Activated CD4-positive, alpha-beta memory T cell treated with anti-CD3 and anti-CD28 coated beads, Interleukin-2, amount 10 ng/mL, durations not matched to agents 7 days and 5 days (primary cell): ENCODE data around the gene EPB41L4B. TPM values are rescaled to one million over a fixed set of nuclear protein-coding genes. Genes with fewer than 3 reads are reported as not detected.

Experiments
- CTCF ChIA-PET: fragments of 350-600 bp; sonication (Branson Sonifier 250); formaldehyde crosslinking; loops from one replicate; lab custom pipeline; 2021; ENCODE audit warnings: antibody characterized with exemption, inconsistent platforms; lab: Charles Lee
- POLR2A ChIA-PET: fragments of 350-600 bp; sonication (Branson Sonifier 250); formaldehyde crosslinking; loops from one replicate; lab custom pipeline; 2021; ENCODE audit warnings: antibody characterized with exemption; lab: Charles Lee
- DNase-seq: peaks from one replicate; pipeline ENCODE4 v3.0.0-alpha.2; 2020
- H3K27ac Mint-ChIP-seq: one replicate; pipeline ENCODE4 v1.8.0; 2021; ENCODE audit warnings: mild to moderate bottlenecking, mixed read lengths
- H3K27me3 Mint-ChIP-seq: one replicate; pipeline ENCODE4 v1.8.0; 2021; ENCODE audit warnings: mixed read lengths
- H3K36me3 Mint-ChIP-seq: one replicate; pipeline ENCODE4 v1.8.0; 2021; ENCODE audit warnings: low read depth, mixed read lengths
- H3K4me1 Mint-ChIP-seq: one replicate; pipeline ENCODE4 v1.8.0; 2021; ENCODE audit warnings: mixed read lengths
- H3K4me3 Mint-ChIP-seq: one replicate; pipeline ENCODE4 v1.8.0; 2021; ENCODE audit warnings: mild to moderate bottlenecking, mixed read lengths
- H3K9me3 Mint-ChIP-seq: one replicate; pipeline ENCODE4 v1.8.0; 2021; ENCODE audit warnings: mixed read lengths
- total RNA-seq, 2 experiments: library from RNA; stranded (reverse); gene quantifications; one replicate each; pipeline ENCODE4 v1.2.3, GENCODE V29; 2021

EPB41L4B gene
- total RNA-seq, 2 experiments from 2014 or later, result 0.08 to 0.18 TPM

DNA sequence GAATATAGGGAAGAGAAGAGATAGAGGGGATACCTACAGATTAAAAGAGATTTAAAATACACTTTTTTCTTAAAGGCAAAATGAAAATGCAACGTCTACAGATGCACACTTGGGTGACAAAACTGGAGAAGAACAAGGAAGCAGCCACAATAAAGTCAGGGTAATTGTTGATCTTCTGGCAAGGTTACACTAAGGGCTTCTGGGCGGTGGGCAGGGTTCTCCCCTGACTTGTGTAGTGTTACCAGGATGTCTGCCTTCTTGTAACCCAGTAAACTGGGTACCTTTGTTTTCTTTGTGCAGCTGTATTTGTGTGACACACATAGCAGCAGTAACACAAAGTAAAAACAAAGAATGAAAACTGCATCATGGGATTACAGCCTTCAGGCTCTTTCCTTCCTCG, 37.8 kb downstream of the EPB41L4B start:
- CTCF ChIA-PET, result interaction anchor here (1.1 kb wide), 1 partner anchor 39 kb away, joined by 3 read pairs; no protein-coding TSS in a partner anchor
- POLR2A ChIA-PET, result no interaction called here
- no peak for DNase-seq
- peaks cover 20% of the 10 kb centered on the region for H3K27me3 Mint-ChIP-seq
- H3K36me3 Mint-ChIP-seq, result no peaks in the 10 kb centered on the region
- H3K9me3 Mint-ChIP-seq, result no peaks in the 10 kb centered on the region
- no peak overlapping the region for H3K4me3 Mint-ChIP-seq
- no peak overlapping the region for H3K27ac Mint-ChIP-seq
- H3K4me1 Mint-ChIP-seq, result no peaks in the 10 kb centered on the region

DNA sequence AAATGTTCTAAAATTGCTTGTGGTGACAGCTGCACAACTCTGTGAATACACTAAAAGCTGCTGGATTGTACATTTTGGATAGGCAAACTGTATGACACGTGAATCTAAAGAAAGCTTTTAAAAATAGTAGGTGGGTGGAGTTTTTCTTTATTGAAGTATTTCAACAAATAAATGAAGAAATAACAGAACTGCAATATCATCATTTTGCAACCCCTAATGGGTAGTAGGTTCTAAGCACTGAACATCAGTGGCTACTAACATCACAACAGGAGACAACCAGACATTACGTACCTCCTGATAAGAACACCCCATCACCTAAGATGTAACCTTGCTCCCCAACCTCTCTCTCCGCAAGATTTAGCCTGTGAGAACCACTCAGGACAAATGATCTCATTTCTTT, 38.6 kb downstream of the EPB41L4B start:
- ChIA-PET POLR2A (no interaction called here), CTCF (no interaction called here)
- no peak for DNase-seq
- Mint-ChIP-seq H3K4me3 (no peak overlapping the region), H3K9me3 (no peaks in the 10 kb centered on the region), H3K27me3 (peaks cover 20% of the 10 kb centered on the region), H3K4me1 (no peaks in the 10 kb centered on the region), H3K27ac (no peak overlapping the region), H3K36me3 (no peaks in the 10 kb centered on the region)

DNA sequence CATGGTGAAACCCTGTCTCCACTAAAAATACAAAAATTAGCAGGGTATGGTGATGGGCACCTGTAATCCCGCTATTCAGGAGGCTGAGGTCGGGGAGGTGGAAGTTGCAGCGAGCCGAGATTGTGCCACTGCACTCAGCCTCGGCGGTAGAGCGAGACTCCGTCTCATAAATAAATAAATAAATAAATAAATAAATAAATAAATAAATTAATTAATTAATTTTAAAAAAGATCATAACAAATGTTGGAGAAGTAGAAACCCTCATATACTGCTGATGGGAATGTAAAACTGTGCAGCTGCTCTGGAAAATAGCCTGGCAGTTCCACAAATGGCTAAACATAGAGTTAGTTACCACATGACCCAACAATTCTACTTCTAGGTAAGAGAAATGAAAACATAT, 39.3 kb downstream of the EPB41L4B start:
- Mint-ChIP-seq H3K4me3 (no peak overlapping the region), H3K9me3 (no peaks in the 10 kb centered on the region), H3K36me3 (no peaks in the 10 kb centered on the region), H3K27ac (no peak overlapping the region), H3K4me1 (no peaks in the 10 kb centered on the region), H3K27me3 (peaks cover 20% of the 10 kb centered on the region)
- ChIA-PET CTCF (no interaction called here), POLR2A (no interaction called here)
- DNase-seq, result no peak

DNA sequence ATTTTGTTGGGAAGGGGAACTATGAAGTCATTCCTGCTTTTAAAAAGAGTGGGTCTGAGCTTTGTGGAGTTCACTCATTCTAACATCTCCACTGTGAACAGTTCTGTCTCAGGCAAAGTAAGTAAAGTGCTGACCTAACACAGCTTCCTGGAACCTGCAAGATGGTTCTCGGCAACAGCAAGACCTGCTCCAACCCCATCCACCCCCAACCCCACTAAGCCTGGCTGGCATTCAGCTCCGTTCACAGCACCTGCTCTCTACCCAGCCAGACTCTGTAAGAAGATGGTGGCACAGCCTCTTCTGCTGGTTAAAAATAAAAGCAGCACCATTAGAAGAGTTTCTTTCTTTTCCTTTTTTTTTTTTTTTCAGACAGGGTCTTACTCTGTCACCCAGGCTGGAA, 42.0 kb downstream of the EPB41L4B start:
- no peaks in the 10 kb centered on the region for H3K9me3 Mint-ChIP-seq

DNA sequence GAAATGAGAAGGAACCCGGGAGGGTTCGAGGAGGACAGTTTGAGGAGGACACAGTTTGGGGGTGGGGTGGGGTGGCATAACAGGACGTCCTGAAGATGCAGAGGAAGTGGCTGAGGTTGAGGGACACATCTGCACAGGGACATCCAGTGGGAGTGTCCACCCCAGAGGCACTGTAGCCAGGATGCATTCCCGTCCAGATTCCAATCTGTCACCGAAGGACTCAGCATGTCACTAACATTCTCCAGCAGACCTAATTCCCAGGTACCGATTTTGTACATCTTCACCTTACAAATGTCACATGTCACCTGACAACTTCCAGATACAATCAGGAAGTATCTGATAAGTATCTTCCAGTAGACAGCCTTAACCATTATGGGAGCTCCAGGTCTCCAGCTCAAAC, 42.6 kb downstream of the EPB41L4B start:
- peaks cover 18% of the 10 kb centered on the region for H3K27me3 Mint-ChIP-seq
- no peaks in the 10 kb centered on the region for H3K36me3 Mint-ChIP-seq

More for the DNA sequence above, 42.0 kb downstream of the EPB41L4B start:
- Mint-ChIP-seq H3K36me3 (no peaks in the 10 kb centered on the region), H3K4me3 (no peak overlapping the region), H3K4me1 (no peaks in the 10 kb centered on the region), H3K27ac (no peak overlapping the region), H3K27me3 (peaks cover 18% of the 10 kb centered on the region)
- no peak for DNase-seq
- POLR2A ChIA-PET, result no interaction called here
- CTCF ChIA-PET, result no interaction called here

DNA sequence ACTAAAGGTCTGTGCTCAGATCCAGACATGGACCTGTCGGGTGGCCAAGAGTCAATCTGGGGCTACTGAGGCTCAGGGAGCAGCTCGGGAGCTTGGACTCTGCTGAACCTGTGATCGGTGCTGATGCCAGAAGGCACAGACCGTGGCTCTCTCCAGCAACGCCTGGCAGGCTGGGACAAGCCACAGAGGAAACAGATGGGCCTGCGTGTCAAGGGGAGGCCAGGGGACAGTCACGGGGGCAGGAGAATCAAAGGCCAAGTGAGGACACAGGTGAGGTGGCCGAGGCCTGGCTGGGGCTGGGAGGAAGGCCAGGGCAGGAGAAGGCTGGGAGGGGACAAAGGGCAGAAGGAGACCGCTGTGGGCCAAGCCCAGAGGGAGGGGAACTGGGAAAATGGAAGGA, 43.4 kb downstream of the EPB41L4B start:
- Mint-ChIP-seq H3K27me3 (peaks cover 17% of the 10 kb centered on the region), H3K36me3 (no peaks in the 10 kb centered on the region)
- CTCF ChIA-PET, result no interaction called here

More for the DNA sequence above, 42.6 kb downstream of the EPB41L4B start:
- ChIA-PET CTCF (no interaction called here), POLR2A (no interaction called here)
- Mint-ChIP-seq H3K4me3 (no peak overlapping the region), H3K27ac (no peak overlapping the region), H3K9me3 (no peaks in the 10 kb centered on the region), H3K4me1 (no peaks in the 10 kb centered on the region)
- no peak for DNase-seq

DNA sequence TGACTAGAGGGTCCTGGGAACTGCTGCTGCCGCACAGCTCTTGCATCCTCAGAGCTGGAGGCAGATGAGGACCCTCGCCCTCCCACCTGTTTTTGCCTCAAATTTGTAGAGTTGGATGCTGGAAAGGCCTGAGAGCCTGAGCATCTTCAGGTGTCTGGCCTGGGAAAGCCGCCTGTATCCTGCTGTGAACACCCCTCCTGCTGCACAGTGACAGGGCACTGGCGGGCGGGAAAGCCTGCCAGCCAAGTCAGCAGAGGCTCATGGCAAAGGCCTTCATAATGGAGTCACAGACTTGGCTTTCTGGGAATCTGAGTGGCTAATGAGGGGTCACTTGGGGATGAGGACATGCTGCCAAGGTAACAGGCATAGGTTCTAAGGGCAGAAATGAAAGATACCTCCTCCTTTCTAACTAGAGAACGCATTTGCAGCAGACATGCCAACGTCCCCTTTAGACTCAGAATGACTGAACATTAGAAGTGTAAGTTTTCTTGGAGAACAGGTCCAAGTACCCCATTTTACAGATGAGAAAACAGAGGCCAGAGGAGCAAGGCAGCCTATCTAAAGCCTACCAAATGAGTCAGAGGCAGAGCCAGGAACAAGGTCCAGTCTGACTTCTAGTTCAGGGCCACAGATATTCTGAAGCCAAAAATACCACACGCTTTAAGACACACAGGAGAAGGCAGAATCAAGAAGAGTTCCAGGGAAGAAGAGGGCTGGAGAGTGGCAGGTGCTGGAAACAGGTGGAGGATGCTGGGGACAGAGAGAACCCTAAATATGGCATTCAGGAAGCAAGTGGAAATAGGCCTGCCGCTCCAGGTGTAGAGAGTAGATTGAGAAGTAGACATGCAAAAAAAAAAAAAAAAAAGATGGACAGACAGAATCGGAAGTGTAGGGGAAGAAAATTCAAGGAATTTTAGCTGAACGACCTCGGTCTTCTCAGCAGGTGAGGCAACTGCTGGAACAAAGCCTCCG, 44.1 kb downstream of the EPB41L4B start:
- Mint-ChIP-seq H3K4me3 (no peak overlapping the region), H3K27me3 (peaks cover 11% of the 10 kb centered on the region), H3K9me3 (no peaks in the 10 kb centered on the region), H3K36me3 (no peaks in the 10 kb centered on the region), H3K27ac (no peak overlapping the region), H3K4me1 (no peaks in the 10 kb centered on the region)
- DNase-seq, result no peak
- POLR2A ChIA-PET, result no interaction called here
- CTCF ChIA-PET, result no interaction called here

More for the DNA sequence above, 43.4 kb downstream of the EPB41L4B start:
- POLR2A ChIA-PET, result no interaction called here
- no peak for DNase-seq
- no peak overlapping the region for H3K27ac Mint-ChIP-seq
- no peaks in the 10 kb centered on the region for H3K9me3 Mint-ChIP-seq
- no peak overlapping the region for H3K4me3 Mint-ChIP-seq
- no peaks in the 10 kb centered on the region for H3K4me1 Mint-ChIP-seq

DNA sequence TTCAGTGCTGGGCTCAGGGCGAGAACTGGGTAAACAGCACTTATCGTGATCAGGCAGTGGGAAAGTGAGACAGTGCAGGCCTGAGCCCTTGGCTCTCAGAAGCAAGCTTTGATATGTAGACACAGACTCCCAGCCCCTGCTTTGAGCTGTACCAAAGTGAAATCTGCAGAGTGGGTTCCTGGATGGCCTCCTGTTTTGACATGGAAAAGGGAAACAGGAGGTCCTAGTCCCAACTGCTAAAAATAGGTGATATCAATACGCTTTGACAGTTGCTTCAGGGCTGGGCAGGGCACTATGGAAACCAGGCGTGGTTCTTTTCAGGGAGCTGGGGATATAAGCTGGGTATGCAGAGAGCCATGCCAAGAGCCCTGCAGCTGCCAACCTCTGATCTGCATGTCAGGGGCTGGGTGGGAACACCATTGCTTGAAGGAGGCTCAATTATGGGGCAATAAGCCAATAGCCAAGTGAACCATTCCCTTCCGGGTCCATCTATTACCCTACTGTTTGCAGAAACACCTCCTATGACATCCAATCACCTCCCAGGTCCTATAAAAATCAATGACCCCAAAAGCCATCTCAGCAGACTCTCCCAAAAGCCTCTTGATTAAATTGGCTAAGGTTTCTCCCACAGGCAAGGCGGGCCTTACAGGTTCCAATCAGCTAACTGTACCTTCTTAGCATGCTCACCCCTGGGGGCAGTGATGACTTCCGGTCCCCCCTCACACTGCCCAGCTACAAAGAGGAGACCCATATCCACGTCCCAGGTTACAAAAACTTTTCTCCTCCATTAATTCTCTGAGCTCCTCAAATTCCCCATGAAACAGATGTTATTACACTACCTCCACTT, 45.8 kb downstream of the EPB41L4B start:
- POLR2A ChIA-PET, result no interaction called here
- Mint-ChIP-seq H3K4me3 (no peak overlapping the region), H3K27me3 (peaks cover 4% of the 10 kb centered on the region), H3K9me3 (no peaks in the 10 kb centered on the region), H3K36me3 (no peaks in the 10 kb centered on the region), H3K4me1 (no peaks in the 10 kb centered on the region), H3K27ac (no peak overlapping the region)
- CTCF ChIA-PET, result no interaction called here
- DNase-seq, result no peak

DNA sequence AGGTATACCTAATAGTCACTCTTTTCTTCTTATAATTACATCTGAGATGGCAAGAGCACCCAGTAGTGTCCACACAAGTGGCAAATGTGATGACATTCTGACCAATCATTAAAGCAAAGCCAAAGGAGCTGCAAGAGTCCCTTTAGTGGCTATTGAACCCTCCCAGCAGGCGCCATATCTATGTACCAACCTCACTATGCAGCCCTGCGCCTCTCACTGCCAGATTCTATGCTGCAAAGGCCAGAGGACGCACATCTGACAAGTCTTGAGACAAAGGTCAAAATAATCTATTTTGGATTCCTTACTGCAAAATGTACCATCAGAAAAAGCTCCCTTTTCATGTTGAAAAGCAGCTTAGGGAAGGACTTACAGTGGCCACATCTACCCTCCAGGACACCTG, 47.0 kb downstream of the EPB41L4B start:
- ChIA-PET CTCF (no interaction called here), POLR2A (no interaction called here)
- Mint-ChIP-seq H3K4me3 (no peak overlapping the region), H3K36me3 (no peaks in the 10 kb centered on the region), H3K27ac (no peak overlapping the region), H3K9me3 (no peaks in the 10 kb centered on the region), H3K4me1 (no peaks in the 10 kb centered on the region), H3K27me3 (no peaks in the 10 kb centered on the region)
- no peak for DNase-seq

DNA sequence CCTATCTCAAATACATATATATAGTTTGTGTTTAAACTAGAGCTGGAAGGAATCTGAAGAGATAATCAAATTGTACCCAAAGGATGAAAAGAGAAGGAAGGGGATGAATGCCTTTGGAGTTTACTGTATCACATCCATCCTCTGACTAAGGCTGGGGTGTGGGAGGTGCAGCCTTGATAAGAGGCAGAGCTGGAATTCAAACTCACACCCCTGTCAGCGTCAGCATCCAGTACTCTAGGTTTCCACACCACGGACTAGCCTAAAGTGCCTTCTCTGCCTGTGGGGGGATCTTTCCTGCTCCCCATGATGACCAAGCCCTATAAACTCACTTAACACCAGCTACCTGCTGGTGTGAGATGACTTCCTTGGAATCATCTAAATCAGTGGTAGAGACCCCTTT, 48.1 kb downstream of the EPB41L4B start:
- CTCF ChIA-PET, result no interaction called here
- Mint-ChIP-seq H3K27ac (no peak overlapping the region), H3K27me3 (no peaks in the 10 kb centered on the region), H3K4me3 (no peak overlapping the region), H3K36me3 (no peaks in the 10 kb centered on the region), H3K9me3 (no peaks in the 10 kb centered on the region), H3K4me1 (no peaks in the 10 kb centered on the region)
- POLR2A ChIA-PET, result no interaction called here
- no peak for DNase-seq

DNA sequence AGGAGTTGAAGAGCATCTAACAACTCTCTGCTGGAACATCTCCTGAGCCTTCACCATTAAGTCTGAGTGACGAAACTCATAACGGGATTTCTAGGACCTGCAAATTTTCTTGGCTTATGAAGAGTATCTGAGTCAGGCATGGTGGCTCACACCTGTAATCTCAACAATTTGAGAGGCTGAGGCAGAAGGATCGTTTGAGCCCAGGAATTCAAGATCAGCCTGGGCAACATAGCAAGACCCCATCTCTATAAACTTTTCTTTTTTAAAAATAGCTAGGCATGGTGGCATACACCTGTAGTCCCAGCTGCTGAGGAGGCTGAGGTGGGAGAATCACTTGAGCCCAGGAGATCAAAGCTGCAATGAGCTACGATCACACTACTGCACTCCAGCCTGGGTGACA, 48.8 kb downstream of the EPB41L4B start:
- CTCF ChIA-PET, result no interaction called here
- no peaks in the 10 kb centered on the region for H3K36me3 Mint-ChIP-seq
- no peak for DNase-seq

DNA sequence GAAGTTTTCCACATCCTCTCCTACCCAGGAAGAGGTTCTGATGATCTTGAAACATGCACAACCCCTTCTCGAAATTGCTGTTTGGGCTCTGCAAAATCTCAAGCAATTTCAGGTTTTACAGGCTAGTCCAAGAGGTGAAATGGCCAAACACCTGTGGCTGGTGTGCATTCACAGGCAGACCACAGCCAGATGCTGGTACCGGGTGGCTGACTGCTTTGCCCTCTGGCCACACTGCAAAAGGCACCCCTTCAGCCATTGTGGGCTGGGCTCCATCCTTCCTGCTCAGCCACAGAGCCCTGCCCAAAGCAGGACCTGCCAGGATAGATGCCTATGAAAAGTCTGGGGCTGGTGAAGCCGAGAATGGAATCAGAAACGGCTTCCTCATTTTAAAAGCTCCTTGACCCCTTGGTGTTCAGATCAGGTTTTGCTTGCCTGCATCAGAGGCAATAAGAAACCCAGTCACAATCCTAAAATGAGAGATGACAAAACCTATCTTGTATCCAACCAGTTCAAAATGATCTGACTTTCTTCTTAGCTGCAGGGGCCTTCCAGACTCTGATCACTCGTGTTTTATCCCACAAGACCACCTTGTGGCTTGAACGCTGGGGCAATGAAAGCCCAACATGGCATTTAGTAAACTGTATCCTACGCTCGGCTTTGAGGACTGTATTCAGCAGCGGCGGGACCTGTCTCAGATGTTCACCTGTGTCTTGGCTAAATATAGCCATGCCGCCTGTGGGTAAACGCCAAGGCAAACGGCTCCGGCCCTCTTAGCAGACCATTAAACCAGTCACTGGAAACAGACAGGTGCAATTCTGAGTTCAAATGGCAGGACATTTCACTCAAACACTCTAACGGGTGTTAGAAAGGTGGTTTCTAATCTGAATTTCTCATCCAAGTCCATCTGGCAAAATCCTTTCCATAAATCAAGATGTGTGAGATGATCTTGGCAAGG, 49.6 kb downstream of the EPB41L4B start:
- Mint-ChIP-seq H3K27ac (no peak overlapping the region), H3K27me3 (peaks cover 4% of the 10 kb centered on the region), H3K9me3 (peaks cover 4% of the 10 kb centered on the region), H3K36me3 (no peaks in the 10 kb centered on the region), H3K4me1 (no peaks in the 10 kb centered on the region), H3K4me3 (no peak overlapping the region)
- ChIA-PET CTCF (no interaction called here), POLR2A (no interaction called here)
- DNase-seq, result no peak

More for the DNA sequence above, 48.8 kb downstream of the EPB41L4B start:
- H3K4me1 Mint-ChIP-seq, result no peaks in the 10 kb centered on the region
- H3K27me3 Mint-ChIP-seq, result peaks cover 3% of the 10 kb centered on the region
- no peak overlapping the region for H3K4me3 Mint-ChIP-seq
- no peak overlapping the region for H3K27ac Mint-ChIP-seq
- POLR2A ChIA-PET, result no interaction called here
- H3K9me3 Mint-ChIP-seq, result peaks cover 3% of the 10 kb centered on the region
